Subcutaneous abdominal adipose tissue (tissue), 5 donors: ENCODE results near the gene S100A5.

Experiments used
- H3K27ac ChIP-seq: one replicate; pipeline ENCODE4 v1.7.0; 2013; ENCODE audit warnings: low read depth, mild to moderate bottlenecking, inconsistent platforms, low read length, moderate library complexity
- H3K27me3 ChIP-seq, 5 donors: one replicate each; pipeline ENCODE4 v1.7.0; 2013; ENCODE audit warnings: low read length in 5 of 5, inconsistent platforms in 1 of 5; ENCODE audit not compliant: control insufficient read depth in 5 of 5, insufficient read depth in 4 of 5
- H3K36me3 ChIP-seq, 5 donors: one replicate each; pipeline ENCODE4 v1.7.0; 2013; ENCODE audit warnings: low read length in 5 of 5; ENCODE audit not compliant: control insufficient read depth in 5 of 5, insufficient read depth in 5 of 5
- H3K4me1 ChIP-seq, 5 donors: one replicate each; pipeline ENCODE4 v1.7.0; 2013; ENCODE audit warnings: low read length in 5 of 5, mild to moderate bottlenecking in 3 of 5, moderate library complexity in 1 of 5; ENCODE audit not compliant: control insufficient read depth in 5 of 5, insufficient read depth in 5 of 5
- H3K4me3 ChIP-seq, 5 donors: one replicate each; pipeline ENCODE4 v1.7.0; 2013; ENCODE audit warnings: low read length in 5 of 5, low read depth in 1 of 5
- H3K9ac ChIP-seq, 5 donors: one replicate each; pipeline ENCODE4 v1.7.0; 2013; ENCODE audit warnings: low read length in 5 of 5, mild to moderate bottlenecking in 4 of 5, moderate library complexity in 3 of 5
- H3K9me3 ChIP-seq, 5 donors: one replicate each; pipeline ENCODE4 v1.7.0; 2013; ENCODE audit warnings: low read length in 5 of 5; ENCODE audit not compliant: control insufficient read depth in 5 of 5
- donor health status: healthy.
- donor health status: healthy.
- donor health status: healthy.
- donor health status: healthy.
- donor health status: healthy.

Gene S100A5

DNA sequence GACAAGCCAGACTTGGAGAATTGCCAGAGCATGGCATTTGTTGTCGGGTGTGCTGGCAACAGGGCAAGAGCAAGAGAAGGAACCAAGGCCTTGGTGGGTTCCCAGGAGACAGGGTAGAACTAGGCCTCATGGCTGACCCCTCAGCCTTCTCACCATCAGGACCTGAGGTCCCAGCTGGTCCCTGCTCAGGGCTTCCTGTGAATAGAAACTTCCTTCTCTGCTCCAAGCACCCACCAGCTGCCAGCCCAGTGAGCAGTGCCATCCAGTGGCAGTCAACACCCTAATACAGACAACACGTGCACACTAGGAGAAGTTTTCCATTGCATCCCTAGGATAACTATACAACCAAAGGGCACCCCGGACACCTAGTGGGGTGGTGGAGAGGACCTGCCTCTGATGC lies 27.7 kb downstream of the S100A5 start:
- no peak overlapping the region for H3K4me3 ChIP-seq
- H3K27ac ChIP-seq, result no peak overlapping the region
- no peaks in the 10 kb centered on the region for H3K36me3 ChIP-seq
- H3K9me3 ChIP-seq, result no peaks in the 10 kb centered on the region
- H3K9ac ChIP-seq, result no peak overlapping the region
- no peaks in the 10 kb centered on the region for H3K27me3 ChIP-seq
- H3K4me1 ChIP-seq, result peaks cover 0 to 11% (median under 1%) of the 10 kb centered on the region in 5 donors

DNA sequence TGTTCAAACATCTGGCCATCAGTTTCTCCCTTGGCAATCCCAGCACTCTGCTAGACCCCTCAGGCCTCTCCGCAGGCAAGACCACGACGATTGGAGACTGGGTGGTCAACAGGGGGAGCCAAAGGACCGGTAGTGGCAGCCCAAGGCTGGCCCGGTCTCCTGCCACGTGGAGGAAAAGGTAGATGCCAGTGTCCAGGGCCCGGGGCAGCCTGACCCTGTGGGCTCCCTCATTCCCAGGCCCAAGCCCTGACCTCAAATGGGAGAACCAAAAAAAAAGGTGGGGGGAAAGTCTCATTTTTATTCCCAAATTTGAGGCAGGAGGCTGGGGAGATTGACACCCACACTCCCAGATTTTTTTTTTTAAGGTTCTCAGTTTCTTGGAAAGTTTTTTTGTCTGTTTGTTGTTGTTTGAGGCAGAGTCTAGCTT lies 29.7 kb downstream of the S100A5 start:
- Histone ChIP-seq H3K27me3 (no peaks in the 10 kb centered on the region), H3K27ac (no peak overlapping the region), H3K9ac (no peak overlapping the region), H3K4me1 (peaks cover 7 to 28% (median 19%) of the 10 kb centered on the region in 5 donors), H3K4me3 (no peak overlapping the region), H3K36me3 (no peaks in the 10 kb centered on the region), H3K9me3 (no peaks in the 10 kb centered on the region)

DNA sequence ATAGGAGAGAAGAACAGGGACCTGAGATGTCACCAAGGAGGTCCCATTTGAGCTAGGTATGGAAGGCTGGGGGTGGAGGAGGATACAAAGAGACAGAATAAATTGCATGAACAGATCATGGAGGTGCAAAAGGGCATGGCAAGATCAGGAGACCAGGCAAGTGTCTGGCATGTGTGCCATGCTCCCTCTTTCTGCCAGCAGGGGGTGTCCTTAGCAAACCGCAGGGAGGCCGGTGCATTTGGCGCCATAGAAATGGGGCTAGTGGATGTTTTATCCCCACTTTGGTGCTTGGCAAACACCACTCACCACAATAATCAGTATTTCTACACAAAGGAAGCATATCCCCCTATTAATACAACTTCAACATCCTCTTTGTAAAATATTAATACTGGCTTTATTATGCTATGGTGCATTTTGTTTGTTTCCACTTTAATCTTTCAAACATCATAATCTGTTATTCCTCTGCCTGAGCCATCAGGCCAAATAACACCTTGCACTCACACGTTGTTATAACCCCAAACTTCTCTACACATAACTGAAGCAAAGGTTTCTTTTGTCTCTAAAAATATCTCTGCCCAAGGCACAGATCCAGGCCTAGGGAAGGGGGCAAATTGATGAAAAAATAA lies 30.9 kb downstream of the S100A5 start:
- H3K4me1 ChIP-seq, result peaks cover 9 to 26% (median 23%) of the 10 kb centered on the region in 5 donors
- H3K27ac ChIP-seq, result no peak overlapping the region
- H3K4me3 ChIP-seq, result no peak overlapping the region

DNA sequence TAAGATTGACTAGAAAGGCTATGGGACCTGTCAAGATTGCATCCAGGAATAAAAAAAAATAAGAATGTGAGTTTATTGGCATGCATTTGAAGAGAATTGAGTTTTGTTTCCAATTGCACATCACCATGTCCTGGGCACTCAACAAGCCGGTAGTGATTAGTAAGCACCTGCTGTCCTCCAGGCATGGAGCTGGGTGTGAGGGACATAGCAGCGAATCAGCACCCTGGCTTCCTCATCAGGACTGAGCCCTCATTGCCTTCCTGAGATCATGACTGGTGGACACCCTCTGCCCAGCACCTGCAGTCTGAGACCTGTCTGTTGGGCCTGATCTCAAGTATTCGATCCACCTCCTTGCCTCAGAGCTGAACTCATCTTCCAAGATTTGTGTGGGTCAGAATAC lies 31.7 kb downstream of the S100A5 start:
- H3K9ac ChIP-seq, result no peak overlapping the region
- no peaks in the 10 kb centered on the region for H3K9me3 ChIP-seq
- no peaks in the 10 kb centered on the region for H3K27me3 ChIP-seq
- peaks cover 9 to 26% (median 23%) of the 10 kb centered on the region in 5 donors for H3K4me1 ChIP-seq
- H3K36me3 ChIP-seq, result no peaks in the 10 kb centered on the region
- no peak overlapping the region for H3K27ac ChIP-seq
- no peak overlapping the region for H3K4me3 ChIP-seq

More for the DNA sequence above, 30.9 kb downstream of the S100A5 start:
- Histone ChIP-seq H3K9ac (no peak overlapping the region), H3K9me3 (no peaks in the 10 kb centered on the region), H3K36me3 (no peaks in the 10 kb centered on the region), H3K27me3 (no peaks in the 10 kb centered on the region)

DNA sequence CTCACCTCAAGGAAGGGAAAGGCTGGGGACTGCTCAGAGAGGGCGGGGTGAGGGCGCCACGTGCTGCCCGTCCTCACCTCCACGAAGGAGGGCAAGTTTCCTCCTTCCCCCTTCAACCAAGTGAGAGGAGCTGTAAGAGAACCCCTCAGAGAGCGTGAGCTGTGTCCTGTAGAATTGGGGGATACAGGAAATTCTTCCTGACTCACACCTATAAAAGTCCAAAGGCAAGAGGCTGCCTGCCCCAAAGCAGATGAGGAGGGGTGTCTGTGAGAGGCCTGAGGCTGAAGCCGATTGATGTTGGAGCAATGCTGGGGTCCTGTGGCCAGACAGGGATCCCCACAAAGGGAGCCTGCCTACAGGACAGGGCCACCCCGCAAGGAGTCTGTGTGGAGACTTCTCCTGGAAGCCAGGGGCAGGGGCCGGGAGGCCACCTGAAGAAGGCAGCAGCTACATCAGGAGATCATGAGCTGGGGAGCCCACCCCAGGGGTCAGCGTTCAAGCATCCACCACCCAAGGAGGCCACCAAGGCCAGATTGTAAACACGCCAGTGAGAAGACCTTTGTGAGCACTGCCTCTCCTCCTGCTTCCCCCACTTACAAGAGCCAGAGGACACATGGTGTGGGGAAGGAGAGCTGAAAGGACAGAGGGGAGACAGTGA lies 32.7 kb downstream of the S100A5 start:
- Histone ChIP-seq H3K9ac (peak overlapping the region in 2 of 5 donors; percentile 43 to 68), H3K4me1 (peaks cover 9 to 26% (median 23%) of the 10 kb centered on the region in 5 donors), H3K4me3 (no peak overlapping the region), H3K27ac (peak overlapping the region; percentile 86), H3K9me3 (no peaks in the 10 kb centered on the region), H3K27me3 (no peaks in the 10 kb centered on the region), H3K36me3 (no peaks in the 10 kb centered on the region)

DNA sequence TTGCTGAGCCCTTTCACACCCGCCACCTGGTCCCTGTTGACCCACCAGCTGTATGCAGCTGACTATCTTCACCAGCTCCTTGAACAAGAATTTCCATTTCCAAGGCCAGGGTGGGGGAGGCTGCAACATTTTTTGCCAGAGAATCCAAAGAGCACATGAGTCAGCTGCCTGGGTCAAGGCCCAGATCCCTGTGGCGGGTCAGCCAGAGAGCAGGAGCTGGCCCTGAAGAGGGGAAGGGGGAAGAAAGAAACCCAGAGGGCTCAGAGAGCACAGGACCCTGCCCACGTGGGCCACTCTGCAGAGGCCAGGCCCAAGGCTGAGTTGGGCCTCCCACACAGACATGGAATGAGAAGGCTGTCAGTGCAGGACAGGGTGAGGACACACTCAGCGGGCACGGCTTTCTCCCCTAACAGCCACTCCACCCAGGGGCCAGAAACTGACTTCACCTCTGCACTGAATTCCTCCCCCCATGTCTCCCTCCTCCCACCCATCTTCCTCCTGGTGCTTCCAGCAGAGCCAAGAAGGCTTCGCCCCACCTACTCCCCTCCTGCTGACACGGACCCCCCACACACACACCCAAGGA lies 33.8 kb downstream of the S100A5 start:
- Histone ChIP-seq H3K27me3 (no peaks in the 10 kb centered on the region), H3K36me3 (no peaks in the 10 kb centered on the region), H3K9ac (peak overlapping the region in 3 of 5 donors; percentile 13 to 68 (median 43)), H3K9me3 (no peaks in the 10 kb centered on the region), H3K4me1 (peaks cover 9 to 26% (median 23%) of the 10 kb centered on the region in 5 donors), H3K27ac (peak overlapping the region; percentile 86), H3K4me3 (peak overlapping the region in 1 of 5 donors; percentile 31)

DNA sequence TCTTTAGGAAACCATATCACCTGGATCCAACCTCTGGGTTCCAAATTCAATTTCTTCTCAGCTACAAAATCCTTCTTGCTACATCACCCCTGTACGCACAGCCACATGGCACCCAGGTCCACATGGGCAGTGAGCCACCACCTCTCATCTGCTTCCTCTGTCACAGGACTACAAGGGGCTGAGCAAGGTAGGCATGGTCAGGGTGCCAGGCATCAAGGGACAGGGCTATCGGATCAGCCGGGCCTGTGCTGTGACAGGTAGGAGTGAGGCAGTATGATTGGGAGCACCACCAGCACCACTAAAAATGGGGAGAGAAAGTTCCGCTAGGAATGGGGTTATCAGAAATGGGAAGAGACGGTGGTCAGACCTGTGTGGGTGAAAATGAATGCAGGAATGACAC lies 34.3 kb downstream of the S100A5 start:
- no peaks in the 10 kb centered on the region for H3K9me3 ChIP-seq
- H3K27me3 ChIP-seq, result no peaks in the 10 kb centered on the region
- peak overlapping the region in 2 of 5 donors; percentile 0 to 31 for H3K4me3 ChIP-seq
- peak overlapping the region; percentile 86 for H3K27ac ChIP-seq
- H3K4me1 ChIP-seq, result peaks cover 9 to 26% (median 23%) of the 10 kb centered on the region in 5 donors
- H3K9ac ChIP-seq, result no peak overlapping the region
- H3K36me3 ChIP-seq, result no peaks in the 10 kb centered on the region

DNA sequence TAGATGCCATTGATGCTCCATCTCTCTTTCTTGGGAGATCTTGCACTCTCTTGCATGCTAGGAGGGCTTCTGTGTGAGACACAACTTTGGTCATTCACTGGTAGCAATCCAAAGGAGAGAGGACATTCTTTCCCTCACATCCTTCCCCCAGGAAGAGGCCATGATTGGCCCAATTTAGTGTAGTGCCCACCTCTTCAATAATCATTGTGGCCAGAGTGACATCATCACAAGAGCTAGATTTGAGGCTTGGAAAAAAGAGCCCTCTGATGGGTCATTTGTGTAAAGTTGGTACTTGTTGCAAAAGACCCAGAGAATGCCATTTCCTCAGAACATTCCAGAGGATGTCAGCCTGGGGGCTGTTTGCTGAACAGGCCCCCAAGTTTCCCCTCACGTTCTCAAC lies 35.2 kb downstream of the S100A5 start:
- H3K36me3 ChIP-seq, result no peaks in the 10 kb centered on the region
- no peaks in the 10 kb centered on the region for H3K9me3 ChIP-seq
- H3K9ac ChIP-seq, result no peak overlapping the region
- H3K27ac ChIP-seq, result no peak overlapping the region
- H3K4me3 ChIP-seq, result no peak overlapping the region
- H3K27me3 ChIP-seq, result no peaks in the 10 kb centered on the region
- peaks cover 9 to 26% (median 23%) of the 10 kb centered on the region in 5 donors for H3K4me1 ChIP-seq

DNA sequence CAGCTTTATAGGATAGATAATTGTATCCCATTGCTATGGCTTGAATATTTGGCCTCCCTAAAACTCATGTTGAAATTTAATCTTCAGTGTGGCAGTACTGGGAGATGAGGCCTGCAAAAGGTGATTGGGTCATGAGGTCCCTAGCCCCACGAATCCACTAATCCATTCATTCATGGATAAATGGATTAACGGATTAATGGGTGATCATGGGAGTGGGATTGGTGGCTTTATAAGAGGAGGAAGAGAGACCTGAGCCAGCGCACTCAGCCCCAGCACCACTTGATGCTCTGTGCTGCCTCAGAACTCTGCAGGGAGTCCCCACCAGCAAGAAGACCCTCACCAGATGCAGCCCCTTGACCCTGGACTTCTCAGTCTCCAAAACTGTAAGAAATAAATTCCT lies 37.0 kb downstream of the S100A5 start:
- no peak overlapping the region for H3K4me3 ChIP-seq
- H3K27me3 ChIP-seq, result no peaks in the 10 kb centered on the region
- no peak overlapping the region for H3K9ac ChIP-seq
- H3K4me1 ChIP-seq, result peaks cover 9 to 26% (median 23%) of the 10 kb centered on the region in 5 donors
- no peak overlapping the region for H3K27ac ChIP-seq
- no peaks in the 10 kb centered on the region for H3K36me3 ChIP-seq
- no peaks in the 10 kb centered on the region for H3K9me3 ChIP-seq

DNA sequence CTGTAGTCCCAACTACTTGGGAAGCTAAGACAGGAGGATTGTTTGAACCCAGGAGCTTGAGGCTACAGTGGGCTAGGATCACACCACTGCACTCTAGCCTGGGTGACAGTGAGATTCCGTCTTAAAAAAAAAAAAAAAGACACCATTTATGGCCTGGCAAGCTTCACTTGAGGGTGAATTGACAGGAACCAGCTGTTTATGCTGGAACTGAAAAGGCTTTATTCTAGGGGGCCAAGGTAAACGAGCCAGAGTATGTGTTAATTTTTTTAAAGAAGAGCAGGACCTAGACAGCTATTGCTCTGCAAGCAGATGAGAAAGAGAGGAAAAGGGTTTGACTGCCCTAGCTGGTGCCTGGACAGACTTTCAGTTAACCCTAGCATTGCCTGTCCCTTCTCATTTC lies 42.0 kb downstream of the S100A5 start:
- H3K9ac ChIP-seq, result no peak overlapping the region
- no peak overlapping the region for H3K4me3 ChIP-seq
- no peak overlapping the region for H3K27ac ChIP-seq
- H3K4me1 ChIP-seq, result peaks cover 0 to 2% (median 0%) of the 10 kb centered on the region in 5 donors
- no peaks in the 10 kb centered on the region for H3K36me3 ChIP-seq
- no peaks in the 10 kb centered on the region for H3K9me3 ChIP-seq
- no peaks in the 10 kb centered on the region for H3K27me3 ChIP-seq
